Ishikawa (cell line): ENCODE measurements around the gene SLC24A4.

ENCODE experiments used
- CEBPB ChIP-seq: IDR thresholded peaks from 2 replicates; pipeline ENCODE4 v1.6.1; 2012
- CREB1 ChIP-seq: IDR thresholded peaks from 2 replicates; pipeline ENCODE4 v1.6.1; 2012; ENCODE audit warnings: low read depth
- EGR1 ChIP-seq: IDR thresholded peaks from 2 replicates; pipeline ENCODE4 v1.6.1; 2012
- EP300 ChIP-seq: IDR thresholded peaks from 2 replicates; pipeline ENCODE4 v1.6.1; 2012; ENCODE audit warnings: borderline replicate concordance
- FOXM1 ChIP-seq: IDR thresholded peaks from 2 replicates; pipeline ENCODE4 v1.6.1; 2012; ENCODE audit warnings: low read depth, borderline replicate concordance
- MAX ChIP-seq: IDR thresholded peaks from 2 replicates; pipeline ENCODE4 v1.6.1; 2012
- NFIC ChIP-seq: IDR thresholded peaks from 2 replicates; pipeline ENCODE4 v1.6.1; 2012
- RAD21 ChIP-seq: IDR thresholded peaks from 2 replicates; pipeline ENCODE4 v1.6.1; 2012; ENCODE audit warnings: low read depth
- REST ChIP-seq: IDR thresholded peaks from 2 replicates; pipeline ENCODE4 v1.6.1; 2012; ENCODE audit warnings: low read depth, mild to moderate bottlenecking
- TAF1 ChIP-seq: IDR thresholded peaks from 2 replicates; pipeline ENCODE4 v1.6.1; 2012; ENCODE audit warnings: low read depth, mild to moderate bottlenecking
- TCF12 ChIP-seq: IDR thresholded peaks from 2 replicates; pipeline ENCODE4 v1.6.1; 2012; ENCODE audit warnings: low read depth
- TEAD4 ChIP-seq: IDR thresholded peaks from 2 replicates; pipeline ENCODE4 v1.6.1; 2012
- USF1 ChIP-seq: IDR thresholded peaks from 2 replicates; pipeline ENCODE4 v1.6.1; 2012
- YY1 ChIP-seq: IDR thresholded peaks from 2 replicates; pipeline ENCODE4 v1.6.1; 2012; ENCODE audit warnings: low read depth
- ZBTB7A ChIP-seq: IDR thresholded peaks from 2 replicates; pipeline ENCODE4 v1.6.1; 2012; ENCODE audit warnings: low read depth

SLC24A4 gene

GRCh38 chr14:92392711-92393110 is 69.7 kb downstream of the SLC24A4 start:
- no peak for TF ChIP-seq CREB1
- no peak for TF ChIP-seq YY1
- TF ChIP-seq ZBTB7A, result no peak
- no peak for TF ChIP-seq REST
- TF ChIP-seq MAX, result no peak
- TF ChIP-seq NFIC, result no peak
- no peak for TF ChIP-seq TCF12
- no peak for TF ChIP-seq FOXM1
- no peak for TF ChIP-seq RAD21
- no peak for TF ChIP-seq USF1
- no peak for TF ChIP-seq CEBPB

GRCh38 chr14:92397150-92397952 is 74.4 kb downstream of the SLC24A4 start:
- no peak for TF ChIP-seq ZBTB7A
- peak; percentile 70 for TF ChIP-seq NFIC
- TF ChIP-seq USF1, result no peak
- peak; percentile 67; the same call in 1 of the 2 replicates for TF ChIP-seq EP300
- TF ChIP-seq MAX, result 0 out of 2 replicates have a peak, but pooled peaks have one; percentile 21
- peak; percentile 70 for TF ChIP-seq TCF12
- no peak for TF ChIP-seq CEBPB
- TF ChIP-seq TAF1, result no peak
- TF ChIP-seq EGR1, result no peak
- peak; percentile 60 for TF ChIP-seq TEAD4
- TF ChIP-seq REST, result no peak
- TF ChIP-seq CREB1, result no peak
- 0 out of 2 replicates have a peak, but pooled peaks have one; percentile 27 for TF ChIP-seq FOXM1
- TF ChIP-seq RAD21, result 0 out of 2 replicates have a peak, but pooled peaks have one; percentile 10
- no peak for TF ChIP-seq YY1

GRCh38 chr14:92397953-92398564 is 75.1 kb downstream of the SLC24A4 start:
- no peak for TF ChIP-seq CEBPB
- no peak for TF ChIP-seq FOXM1
- no peak for TF ChIP-seq NFIC
- TF ChIP-seq USF1, result no peak
- no peak for TF ChIP-seq CREB1
- TF ChIP-seq TCF12, result no peak
- no peak for TF ChIP-seq MAX
- TF ChIP-seq ZBTB7A, result no peak
- TF ChIP-seq RAD21, result no peak
- no peak for TF ChIP-seq EGR1
- TF ChIP-seq TAF1, result no peak
- TF ChIP-seq YY1, result no peak
- no peak for TF ChIP-seq EP300
- TF ChIP-seq TEAD4, result no peak
- TF ChIP-seq REST, result no peak
